Ovary (tissue), 9 donors: ENCODE results near the gene ARHGEF4. TPM values are rescaled to one million over a fixed set of nuclear protein-coding genes. Genes with fewer than 3 reads are reported as not detected.

Source experiments
- DNase-seq, 5 donors: peaks; one replicate each; pipeline ENCODE4 v3.0.0-alpha.2; 2019 to 2020
- H3K27ac ChIP-seq, 2 donors: fragments of 200-600 bp; one replicate each; pipeline versions ENCODE4 v1.5.1 to v1.8.0; 2019 to 2022
- H3K27me3 ChIP-seq: fragments of 200-600 bp; one replicate; pipeline ENCODE4 v1.8.0; 2022
- H3K36me3 ChIP-seq: fragments of 200-600 bp; sonication (generic); one replicate; pipeline ENCODE4 v1.5.1; 2019
- H3K4me1 ChIP-seq: one replicate; pipeline ENCODE4 v1.8.1; 2013; ENCODE audit warnings: mild to moderate bottlenecking, moderate library complexity; ENCODE audit not compliant: insufficient read depth
- H3K4me3 ChIP-seq: fragments of 200-600 bp; sonication (generic); one replicate; pipeline ENCODE4 v1.5.1; 2017
- H3K9me3 ChIP-seq, 2 donors: fragments of 200-600 bp in 1 of 2; sonication (generic) in 1 of 2; one replicate each; pipeline versions ENCODE4 v1.5.1 to v1.8.1; 2013 to 2019; ENCODE audit warnings: mild to moderate bottlenecking in 1 of 2, moderate library complexity in 1 of 2
- EP300 ChIP-seq: sonication (generic); formaldehyde crosslinking; IDR thresholded peaks from one replicate; pipeline ENCODE4 v1.6.1; 2017; ENCODE audit warnings: antibody characterized with exemption
- POLR2A ChIP-seq: fragments of 450-650 bp; IDR thresholded peaks from one replicate; pipeline ENCODE4 v1.6.1; 2017; ENCODE audit warnings: antibody characterized with exemption, mild to moderate bottlenecking, moderate library complexity
- WGBS, 3 donors: extraction: QIAGEN DNeasy Blood & Tissue Kit in 1 of 3; methylation state at CpG; one replicate each; pipeline versions ENCODE4 v1.1.5 to v1.1.7; 2013 to 2017; 5-methylcytosine and 5-hydroxymethylcytosine counted together
- intact Hi-C, 4 donors: fragments of 100-400 bp; cut with DNase I; formaldehyde crosslinking; loops; one replicate each; pipeline versions ENCODE4 v1.11.0 to v1.15.1; 2022 to 2023
- polyA plus RNA-seq, 2 donors: library from polyadenylated mRNA; stranded (reverse); fragments of 200-250 nt in 1 of 2; fragments of 350-450 nt in 1 of 2; fragmentation: Illumina TruSeq in 1 of 2; extraction: RNeasy Lipid Tissue Mini Kit (QIAGEN cat#74804) in 1 of 2; gene quantifications; one replicate each; pipeline ENCODE4 v1.2.3, GENCODE V29; 2013 to 2014
- total RNA-seq, 7 donors: library from RNA; depleted of rRNA in 2 of 7; stranded (reverse); fragments of >200 nt in 2 of 7; fragmentation: NEBNext Ultra II Directional in 3 of 7; extraction: Animal tissue kit (Norgen Biotek cat#: 25700) in 3 of 7; gene quantifications; one replicate each; pipeline versions ENCODE4 v1.1.0 to v1.2.4, GENCODE V29; 2016 to 2023
- TF ChIP-seq, protein P1 (sequence below), 3 donors: fragments of 450-650 bp in 2 of 3; fragments of 200-600 bp in 1 of 3; IDR thresholded peaks; one replicate each; pipeline versions ENCODE4 v1.5.1 to v1.8.0; 2016 to 2022; ENCODE audit warnings: antibody characterized with exemption in 3 of 3, mild to moderate bottlenecking in 1 of 3
- donor health status: DM: no; HTN: no; CAD: no; lungs with moderate emphysema.
- donor health status: DM: no; HTN: no; CAD: no.
- donor health status: Bipolar disorder and iron deficiency.
- donor health status: DM: yes; HTN: yes; CAD: no.
- donor health status: DM: no; HTN: no; CAD: no.
- donor health status: DM: yes; HTN: yes; CAD: no.

ARHGEF4 gene
- total and polyA plus RNA-seq, 9 donors, result 8.6 to 27.4 (median 18.0) TPM

DNA sequence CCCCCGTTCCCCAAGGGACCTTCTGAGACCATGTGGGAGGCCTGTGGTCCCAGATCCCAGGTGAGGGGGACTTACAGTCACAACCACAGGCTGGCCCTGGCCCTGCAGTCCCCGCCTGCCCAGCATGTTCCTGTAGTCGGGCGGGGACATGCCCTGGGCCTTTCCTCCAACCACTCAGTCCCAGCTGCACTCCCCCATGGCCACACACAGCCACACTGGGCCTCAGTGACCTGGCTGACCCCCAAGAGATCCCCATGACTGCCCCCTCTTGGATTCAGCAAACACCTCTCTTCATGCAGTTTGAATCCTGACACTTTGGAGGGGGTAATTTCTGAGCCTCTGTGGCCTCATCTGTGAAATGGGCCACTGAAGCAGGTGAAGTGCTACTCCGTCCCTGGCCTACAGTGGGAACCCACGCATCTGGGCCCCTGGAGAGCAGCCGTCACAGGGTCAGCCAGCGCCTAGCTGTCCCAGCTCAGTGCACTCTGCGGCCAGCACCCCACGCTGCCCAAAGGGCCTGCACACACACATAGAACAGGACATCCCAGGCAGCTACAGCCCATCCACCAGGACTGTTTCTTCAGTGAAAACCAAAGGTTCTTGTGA is 12.7 kb upstream of the ARHGEF4 start:
- H3K27ac ChIP-seq, result no peak overlapping the region
- DNase-seq, result no peak
- 74 to 78% (median 76%) methylated on average over 10 of the region's 10 CpGs for WGBS, 3 donors
- intact Hi-C loops, result no loop called here
- no peaks in the 10 kb centered on the region for H3K36me3 ChIP-seq
- no peak for TF ChIP-seq EP300
- TF ChIP-seq, protein P1, sequence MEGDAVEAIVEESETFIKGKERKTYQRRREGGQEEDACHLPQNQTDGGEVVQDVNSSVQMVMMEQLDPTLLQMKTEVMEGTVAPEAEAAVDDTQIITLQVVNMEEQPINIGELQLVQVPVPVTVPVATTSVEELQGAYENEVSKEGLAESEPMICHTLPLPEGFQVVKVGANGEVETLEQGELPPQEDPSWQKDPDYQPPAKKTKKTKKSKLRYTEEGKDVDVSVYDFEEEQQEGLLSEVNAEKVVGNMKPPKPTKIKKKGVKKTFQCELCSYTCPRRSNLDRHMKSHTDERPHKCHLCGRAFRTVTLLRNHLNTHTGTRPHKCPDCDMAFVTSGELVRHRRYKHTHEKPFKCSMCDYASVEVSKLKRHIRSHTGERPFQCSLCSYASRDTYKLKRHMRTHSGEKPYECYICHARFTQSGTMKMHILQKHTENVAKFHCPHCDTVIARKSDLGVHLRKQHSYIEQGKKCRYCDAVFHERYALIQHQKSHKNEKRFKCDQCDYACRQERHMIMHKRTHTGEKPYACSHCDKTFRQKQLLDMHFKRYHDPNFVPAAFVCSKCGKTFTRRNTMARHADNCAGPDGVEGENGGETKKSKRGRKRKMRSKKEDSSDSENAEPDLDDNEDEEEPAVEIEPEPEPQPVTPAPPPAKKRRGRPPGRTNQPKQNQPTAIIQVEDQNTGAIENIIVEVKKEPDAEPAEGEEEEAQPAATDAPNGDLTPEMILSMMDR (IDR thresholded peaks at IDR 0.05), result no peak
- H3K4me1 ChIP-seq, result peaks cover 3% of the 10 kb centered on the region
- no peak overlapping the region for H3K4me3 ChIP-seq
- no peaks in the 10 kb centered on the region for H3K9me3 ChIP-seq
- no peaks in the 10 kb centered on the region for H3K27me3 ChIP-seq

DNA sequence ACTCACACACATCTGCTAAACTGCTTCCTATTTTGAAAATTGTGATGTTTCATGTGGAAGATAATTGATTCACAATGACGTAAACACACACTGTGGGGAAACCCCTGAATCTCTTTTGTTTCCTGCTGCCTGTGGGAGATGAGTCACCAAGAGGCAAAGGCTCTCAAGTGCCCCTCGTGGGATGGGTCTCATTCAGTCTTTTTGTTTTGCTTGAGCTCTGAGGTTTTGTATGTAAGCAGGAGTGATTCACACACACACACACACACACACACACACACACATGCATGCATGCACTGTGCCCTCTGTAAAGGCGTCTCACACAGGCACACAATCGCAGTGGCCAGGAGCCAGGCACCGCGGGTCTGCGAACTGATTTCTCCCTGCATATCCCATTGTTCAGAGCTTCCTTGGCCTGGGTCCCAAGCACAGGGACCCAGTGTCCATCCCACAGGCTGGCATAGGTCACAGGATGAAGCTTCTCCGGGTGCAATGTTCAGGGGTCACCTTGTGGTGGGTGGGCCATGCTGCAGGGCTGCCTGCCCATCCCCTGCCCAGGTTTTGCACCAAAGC is 12.1 kb upstream of the ARHGEF4 start:
- WGBS, 3 donors, result 28 to 49% (median 36%) methylated on average over 8 of the region's 8 CpGs
- intact Hi-C loops, result no loop called here
- no peak for TF ChIP-seq POLR2A
- TF ChIP-seq, protein P1 (IDR thresholded peaks at IDR 0.05), result no peak
- TF ChIP-seq EP300, result no peak
- no peak for DNase-seq
- Histone ChIP-seq H3K4me3 (no peak overlapping the region), H3K27ac (no peak overlapping the region), H3K27me3 (no peaks in the 10 kb centered on the region), H3K9me3 (no peaks in the 10 kb centered on the region), H3K36me3 (no peaks in the 10 kb centered on the region), H3K4me1 (peaks cover 3% of the 10 kb centered on the region)

DNA sequence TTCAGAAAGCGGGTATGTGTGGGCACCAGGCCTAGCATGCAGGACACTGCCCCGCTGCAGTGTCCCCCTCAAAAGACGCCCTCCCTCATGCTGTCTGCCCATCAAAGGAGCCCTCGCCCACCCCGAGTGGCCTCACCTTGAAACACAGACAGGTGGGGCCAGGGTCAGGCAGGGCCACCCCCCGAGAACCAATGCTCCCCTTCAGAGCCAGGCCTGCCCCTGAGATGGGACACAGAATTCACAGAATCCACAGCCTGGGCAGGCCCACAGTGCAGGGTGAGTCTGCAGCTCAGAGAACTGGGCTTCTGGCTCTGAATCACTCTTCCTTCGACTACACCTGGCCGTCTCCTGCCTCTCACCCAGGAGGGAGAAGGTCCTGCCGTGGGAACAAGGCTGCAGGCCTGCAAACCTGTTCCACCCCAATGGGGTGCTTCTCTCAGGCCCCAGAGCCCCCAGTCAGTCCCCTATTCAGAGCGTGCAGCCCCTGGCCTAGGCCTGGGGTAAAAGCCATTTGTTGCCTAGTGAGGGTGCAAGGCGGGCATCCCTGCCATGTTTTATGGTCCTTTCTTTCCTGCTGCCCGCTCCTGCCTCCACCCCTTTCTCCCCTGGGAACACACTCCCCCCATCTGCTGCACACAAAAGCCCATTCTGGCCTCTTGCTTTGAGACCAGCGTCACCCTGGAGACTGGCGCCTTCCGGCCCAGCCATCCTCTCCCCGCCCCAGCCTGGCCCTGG is 11.3 kb upstream of the ARHGEF4 start:
- H3K4me3 ChIP-seq, result no peak overlapping the region
- intact Hi-C loops, result no loop called here
- H3K27me3 ChIP-seq, result no peaks in the 10 kb centered on the region
- H3K36me3 ChIP-seq, result no peaks in the 10 kb centered on the region
- H3K27ac ChIP-seq, result no peak overlapping the region
- 81 to 91% (median 82%) methylated on average over 15 to 16 of the region's 16 CpGs for WGBS, 3 donors
- DNase-seq, result no peak
- TF ChIP-seq, protein P1 (IDR thresholded peaks at IDR 0.05), result no peak
- no peak for TF ChIP-seq POLR2A
- TF ChIP-seq EP300, result no peak
- H3K9me3 ChIP-seq, result no peaks in the 10 kb centered on the region
- H3K4me1 ChIP-seq, result no peaks in the 10 kb centered on the region

DNA sequence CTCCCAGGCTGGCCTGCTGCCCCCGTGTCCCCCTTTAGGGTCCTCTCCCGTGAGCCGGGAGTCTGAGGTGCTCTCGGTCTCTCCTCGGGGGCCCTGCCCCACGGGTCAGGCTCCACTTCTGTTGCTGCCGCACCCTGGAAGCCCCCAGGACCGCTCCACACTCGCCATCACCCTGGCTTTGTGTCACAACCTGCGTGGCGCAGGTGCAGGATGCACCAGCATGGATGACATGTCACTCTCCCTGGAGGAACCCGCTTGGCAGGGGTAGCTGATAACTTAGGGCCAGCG is 10.8 kb upstream of the ARHGEF4 start:
- no peaks in the 10 kb centered on the region for H3K27me3 ChIP-seq
- no peaks in the 10 kb centered on the region for H3K4me1 ChIP-seq
- 79 to 88% (median 81%) methylated on average over 13 of the region's 13 CpGs for WGBS, 3 donors
- no peak overlapping the region for H3K27ac ChIP-seq
- no peaks in the 10 kb centered on the region for H3K9me3 ChIP-seq
- H3K4me3 ChIP-seq, result no peak overlapping the region
- no peaks in the 10 kb centered on the region for H3K36me3 ChIP-seq
- DNase-seq, result no peak
- TF ChIP-seq, protein P1 (IDR thresholded peaks at IDR 0.05), result no peak
- TF ChIP-seq POLR2A (no peak), EP300 (no peak)
- intact Hi-C loops, result no loop called here
